NCI-H1417 treated with DMSO at 0.1 percent for 48 hours (cell line): ENCODE data around the gene ALG11.

ENCODE experiments used
- DNase-seq: peaks from one replicate; lab custom pipeline; 2025; lab: John Stamatoyannopoulos, UW

Gene ALG11

DNA sequence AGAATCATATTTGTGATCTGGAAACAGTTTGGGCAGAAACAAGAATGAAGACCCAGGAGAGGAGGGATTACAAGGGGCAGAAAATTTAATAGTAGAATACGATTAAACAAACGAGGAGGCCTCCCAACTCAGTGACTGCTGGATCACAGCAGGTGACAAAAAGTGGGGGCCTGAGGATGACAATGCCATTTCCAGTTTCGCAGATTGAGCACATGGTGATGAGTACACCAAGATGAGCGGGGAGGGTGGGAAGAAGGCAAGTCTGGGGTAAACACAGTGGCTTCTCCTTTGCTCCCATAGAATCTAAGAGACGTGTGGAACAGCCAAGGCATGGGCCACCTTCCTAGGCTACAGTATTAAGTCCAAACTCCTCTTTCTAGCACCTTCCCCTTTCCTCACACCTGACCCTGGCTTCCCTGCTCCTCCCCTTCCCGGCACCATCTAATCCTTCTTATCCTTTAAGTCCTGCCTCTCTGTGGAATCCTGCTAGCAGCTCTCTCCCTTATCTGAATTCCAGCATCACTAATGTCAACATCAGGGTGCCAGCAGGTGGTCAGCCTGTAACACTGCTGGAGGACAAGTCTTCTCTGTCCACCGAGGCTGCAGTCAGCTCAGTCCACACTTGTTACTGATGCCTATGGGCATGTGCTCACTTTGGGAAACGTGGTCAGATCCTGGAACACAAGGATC is 14.4 kb upstream of the ALG11 start:
- no peak for DNase-seq

GRCh38 chr13:51998723-51999509 is 13.3 kb upstream of the ALG11 start:
- DNase-seq, result no peak

- DNase-seq, result no peak
Observed at GRCh38 chr13:51999510-51999911, 12.7 kb upstream of the ALG11 start.

DNA sequence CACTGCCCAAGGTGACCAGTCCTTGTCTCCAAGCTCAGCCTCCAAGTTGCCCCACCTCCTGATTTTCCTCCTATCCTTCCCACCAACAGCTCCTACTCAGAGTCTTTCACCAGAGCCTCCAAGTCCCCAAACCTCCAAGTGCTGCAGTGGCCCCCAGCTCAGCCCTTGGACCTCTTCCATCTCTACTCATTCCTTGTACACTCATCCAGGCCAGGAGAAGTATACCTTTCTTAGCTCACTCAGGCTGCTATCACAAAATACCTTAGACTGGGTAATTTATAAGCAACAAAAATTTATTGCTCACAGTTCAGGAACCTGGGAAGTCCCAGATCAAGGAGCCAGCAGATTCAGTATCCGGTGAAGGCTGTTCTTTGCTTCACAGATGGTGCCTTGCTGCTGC is 12.3 kb upstream of the ALG11 start:
- DNase-seq, result no peak

DNA sequence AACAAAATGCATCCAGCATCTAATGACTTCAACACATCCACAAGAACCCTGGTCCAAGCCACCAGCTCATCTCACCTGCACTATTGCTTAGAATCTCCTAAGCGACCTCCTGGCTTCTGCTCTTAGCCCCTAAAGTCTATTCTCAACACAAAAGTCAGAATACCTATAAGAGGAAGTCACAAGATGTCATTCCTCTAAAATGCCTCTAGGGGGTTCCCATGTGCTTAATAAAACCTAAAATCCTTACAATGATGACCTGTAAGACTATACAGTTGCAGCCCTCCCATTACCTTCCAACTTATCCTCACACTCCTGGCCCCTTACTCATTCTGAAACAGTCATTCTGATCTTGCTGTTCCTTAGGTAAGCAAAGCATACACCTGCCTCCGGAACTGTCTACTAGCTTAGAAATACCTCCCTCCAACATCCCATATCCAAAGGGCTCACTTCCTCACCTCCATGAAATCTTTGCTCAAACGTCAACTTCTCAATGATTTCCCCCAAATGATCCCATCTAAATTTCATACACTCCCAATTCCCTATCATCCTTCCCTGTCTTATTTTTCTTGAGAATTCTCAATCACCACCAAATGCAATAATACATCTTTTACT is 11.0 kb upstream of the ALG11 start:
- DNase-seq, result peak; percentile 37

GRCh38 chr13:52002361-52002760 is 9.8 kb upstream of the ALG11 start:
- DNase-seq, result no peak

- DNase-seq, result no peak
Observed at GRCh38 chr13:52003541-52003940, 8.7 kb upstream of the ALG11 start.

DNA sequence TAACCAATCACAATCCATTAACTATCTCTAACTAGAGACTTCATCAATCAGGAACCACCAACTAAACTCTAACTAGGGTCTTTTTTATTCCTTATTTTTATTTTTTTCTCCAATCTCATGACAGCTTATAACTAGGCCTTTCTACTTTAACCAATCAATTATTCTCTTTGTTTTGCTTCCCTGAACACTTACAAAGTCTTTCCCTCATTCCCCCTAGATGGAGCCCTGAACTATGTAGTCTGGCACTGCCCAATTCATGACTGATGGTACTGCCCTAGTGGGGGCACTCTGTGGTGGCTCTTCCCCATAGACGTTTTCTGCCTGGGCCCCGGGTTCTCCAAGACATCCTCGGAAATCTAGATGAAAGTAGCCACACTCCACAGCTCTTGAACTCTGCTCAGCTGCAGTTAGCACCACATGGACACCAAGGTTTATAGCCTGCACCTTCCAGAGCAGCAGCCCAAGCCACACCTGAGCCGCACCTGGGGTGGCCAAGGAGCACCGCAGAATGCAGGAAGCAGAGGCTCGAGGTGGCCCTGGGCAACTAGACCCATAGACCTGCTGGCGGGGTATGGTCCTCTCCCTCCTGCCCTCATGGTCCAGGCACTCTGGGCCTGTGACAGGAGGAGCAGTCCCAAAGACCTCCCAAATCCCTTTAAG is 7.6 kb upstream of the ALG11 start:
- no peak for DNase-seq

- no peak for DNase-seq
Observed at GRCh38 chr13:52005841-52006522, 6.2 kb upstream of the ALG11 start.

DNA sequence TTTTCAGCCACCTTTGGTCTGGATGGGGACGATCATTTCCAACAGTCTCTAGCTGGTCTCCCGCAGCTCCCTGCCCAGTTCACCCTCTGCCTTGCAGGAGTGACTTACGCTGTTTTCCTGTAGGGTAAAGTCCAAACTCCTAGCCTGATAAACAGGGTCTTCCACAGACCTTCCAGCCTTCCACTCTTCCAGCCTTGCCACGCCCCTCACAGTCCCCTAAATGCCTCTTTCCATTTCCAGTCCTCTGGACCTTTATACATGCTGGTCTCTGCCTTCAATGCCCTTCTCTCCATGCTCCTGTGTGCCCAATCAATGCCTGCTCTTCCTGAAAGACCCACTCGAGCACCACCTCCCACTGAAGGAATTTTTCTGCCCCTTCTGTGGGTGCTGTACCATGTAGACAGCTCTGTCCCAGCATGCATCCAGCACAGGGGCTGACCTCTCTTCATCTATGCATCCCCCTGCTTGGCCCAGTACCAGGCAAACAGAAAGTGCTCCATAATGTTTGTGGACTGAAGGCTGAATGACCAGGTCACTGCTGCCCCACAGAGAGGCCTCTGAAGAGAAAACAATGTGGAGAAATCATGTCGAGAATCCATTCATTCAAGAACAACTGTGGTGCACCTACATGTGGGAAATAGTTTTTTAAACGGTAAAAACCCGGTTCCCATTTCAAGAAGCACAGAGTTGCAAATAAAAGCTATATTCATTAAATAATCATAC is 5.5 kb upstream of the ALG11 start:
- DNase-seq, result no peak

GRCh38 chr13:52009946-52010345 is 2.3 kb upstream of the ALG11 start:
- no peak for DNase-seq

GRCh38 chr13:52010890-52011631 is 1.1 kb upstream of the ALG11 start, which contains the start of gene ATP7B:
Gene ATP7B (minus strand): TSS chr13:52011450. CDS start chr13:52011337, 113 bp downstream.
- DNase-seq, result no peak

DNA sequence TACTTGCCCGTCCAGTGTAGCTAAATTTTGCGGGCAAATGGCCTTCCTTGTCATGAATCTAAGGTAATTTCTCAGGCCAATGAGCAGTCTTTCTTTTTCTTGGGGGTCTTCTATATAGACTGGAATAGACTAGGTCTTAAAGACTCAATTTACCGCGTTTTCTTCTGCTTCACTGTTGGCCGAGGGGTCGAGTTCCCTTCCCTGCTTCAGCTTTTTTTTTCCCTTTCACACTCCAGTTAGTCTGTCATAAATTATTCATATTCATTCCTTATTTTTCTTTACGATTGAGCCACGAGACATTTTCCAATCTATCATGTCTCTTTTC is 276 bp downstream of the ALG11 start:
- no peak for DNase-seq

GRCh38 chr13:52016296-52016695 is 4.1 kb downstream of the ALG11 start:
- no peak for DNase-seq

- DNase-seq, result no peak
Observed at GRCh38 chr13:52020191-52020590, 8.0 kb downstream of the ALG11 start.

- DNase-seq, result no peak
Observed at GRCh38 chr13:52022356-52022755, 10.2 kb downstream of the ALG11 start.

DNA sequence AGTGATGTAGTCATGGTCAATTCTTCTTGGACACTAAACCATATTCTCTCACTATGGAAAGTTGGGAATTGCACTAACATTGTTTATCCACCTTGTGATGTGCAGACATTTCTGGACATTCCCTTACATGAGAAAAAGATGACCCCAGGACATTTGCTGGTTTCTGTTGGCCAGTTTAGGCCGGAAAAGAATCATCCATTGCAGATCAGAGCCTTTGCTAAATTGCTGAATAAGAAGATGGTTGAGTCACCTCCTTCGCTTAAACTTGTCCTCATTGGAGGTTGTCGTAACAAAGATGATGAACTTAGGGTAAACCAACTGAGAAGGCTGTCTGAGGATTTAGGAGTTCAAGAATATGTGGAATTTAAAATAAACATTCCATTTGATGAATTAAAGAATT is 12.3 kb downstream of the ALG11 start, which contains the start of gene UTP14C:
TSS of gene UTP14C (plus strand) at position 211 of the 400 bp plus-strand sequence. CDS start 4,114 bp downstream, outside the sequence.
- no peak for DNase-seq

GRCh38 chr13:52025475-52026245 is 13.5 kb downstream of the ALG11 start:
- no peak for DNase-seq

DNA sequence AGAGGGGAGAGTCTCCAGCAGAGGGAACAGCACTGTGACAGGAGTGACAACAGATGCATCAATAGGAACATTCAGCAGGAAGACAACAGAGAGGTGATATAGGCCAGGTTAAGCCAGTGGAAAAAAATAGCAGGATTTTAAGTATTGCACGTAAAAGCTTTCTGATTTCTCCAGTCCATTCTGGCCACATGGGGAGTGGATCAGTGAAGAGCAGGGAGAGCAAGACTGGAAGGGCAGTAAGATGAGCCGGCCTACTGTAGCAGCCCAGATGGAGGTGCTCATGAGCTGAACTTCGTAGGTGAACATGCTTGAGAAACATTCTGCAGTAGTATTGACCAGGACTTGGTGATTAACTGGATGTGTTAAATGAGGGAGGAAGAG is 14.0 kb downstream of the ALG11 start:
- no peak for DNase-seq

DNA sequence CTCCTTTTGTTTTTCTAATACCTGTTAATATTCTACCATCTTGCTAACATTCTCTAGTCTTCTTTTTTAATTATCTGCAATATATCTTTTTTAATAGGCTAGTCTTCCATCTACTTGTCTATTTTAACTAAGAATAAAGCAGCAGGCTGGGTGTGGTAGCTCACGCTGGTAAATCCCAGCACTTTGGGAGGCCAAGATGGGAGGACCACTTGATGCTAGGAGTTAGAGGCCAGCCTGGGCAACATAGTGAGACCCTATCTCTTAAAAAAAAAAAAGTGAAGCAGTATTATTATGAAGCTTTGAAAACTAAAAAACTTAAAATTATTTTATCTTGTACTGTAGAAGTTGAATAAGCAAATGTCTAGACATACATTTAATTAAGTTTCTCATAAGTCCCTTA is 15.6 kb downstream of the ALG11 start:
- no peak for DNase-seq
